H1 (cell line): ENCODE measurements around the gene LPP. TPM values are rescaled to one million over a fixed set of nuclear protein-coding genes. Genes with fewer than 3 reads are reported as not detected.

Experiments used
- CTCF ChIA-PET: fragments of 300-600 bp; sonication (Branson Sonifier 250); formaldehyde crosslinking; loops from one replicate; lab custom pipeline; 2021; ENCODE audit not compliant: partially characterized antibody; lab: Charles Lee
- POLR2A ChIA-PET: fragments of 300-600 bp; sonication (Branson Sonifier 250); formaldehyde crosslinking; loops from one replicate; lab custom pipeline; 2021; ENCODE audit warnings: inconsistent platforms; ENCODE audit not compliant: partially characterized antibody; lab: Charles Lee
- DNase-seq, 2 experiments: peaks; one replicate each; pipeline versions ENCODE4 v3.0.0 to v3.0.0-alpha.2; 2010 to 2022; ENCODE audit warnings: low spot score in 2 of 2, low read depth in 1 of 2, mixed read lengths in 1 of 2
- FAIRE-seq: peaks from 2 replicates; lab custom pipeline; 2011; peaks lifted over from hg19 to GRCh38; lab: Jason Lieb, UNC
- H2AFZ ChIP-seq: 2 replicates; pipeline ENCODE4 v1.8.1; 2012; ENCODE audit warnings: low read length, inconsistent platforms
- H2AK5ac ChIP-seq: 2 replicates; pipeline ENCODE4 v1.6.1; 2013; ENCODE audit warnings: low read depth, low read length
- H2BK120ac ChIP-seq: replicated peaks from 2 replicates; pipeline ENCODE3; 2013; ENCODE audit warnings: low read depth, low read length, inconsistent platforms
- H2BK12ac ChIP-seq: 2 replicates; pipeline ENCODE4 v1.6.1; 2013; ENCODE audit warnings: low read depth, low read length
- H2BK15ac ChIP-seq: 2 replicates; pipeline ENCODE4 v1.6.1; 2013; ENCODE audit warnings: low read length
- H2BK20ac ChIP-seq: 2 replicates; pipeline ENCODE4 v1.6.1; 2013; ENCODE audit warnings: low read length
- H2BK5ac ChIP-seq: 2 replicates; pipeline ENCODE4 v1.6.1; 2013; ENCODE audit warnings: low read depth, low read length
- H3K14ac ChIP-seq: 2 replicates; pipeline ENCODE4 v1.6.1; 2013; ENCODE audit warnings: inconsistent platforms; ENCODE audit not compliant: insufficient read length
- H3K18ac ChIP-seq: 2 replicates; pipeline ENCODE4 v1.6.1; 2013; ENCODE audit warnings: low read length; ENCODE audit errors: extremely low read depth
- H3K23ac ChIP-seq: 2 replicates; pipeline ENCODE4 v1.6.1; 2013; ENCODE audit warnings: inconsistent platforms; ENCODE audit not compliant: insufficient read length
- H3K23me2 ChIP-seq: 2 replicates; pipeline ENCODE4 v1.6.1; 2013; ENCODE audit warnings: low read depth, low read length
- H3K27ac ChIP-seq: 2 replicates; pipeline ENCODE4 v1.6.1; 2011; ENCODE audit warnings: low read depth, low read length, inconsistent platforms
- H3K27me3 ChIP-seq, 4 experiments: replicated peaks in 1 of 4; 1 replicate in 1 of 4; 2 replicates in 3 of 4; pipeline versions ENCODE4 v1.6.1 to v1.8.1; 2011 to 2013; ENCODE audit warnings: low read length in 3 of 4, mild to moderate bottlenecking in 3 of 4, inconsistent platforms in 2 of 4, mixed read lengths in 2 of 4, moderate library complexity in 1 of 4; ENCODE audit not compliant: control insufficient read depth in 3 of 4, insufficient read depth in 3 of 4; ENCODE audit errors: extremely low read depth in 1 of 4
- H3K36me3 ChIP-seq, 4 experiments: 2 replicates each; pipeline versions ENCODE4 v1.6.1 to v1.8.1; 2011 to 2013; ENCODE audit warnings: mild to moderate bottlenecking in 4 of 4, low read length in 3 of 4, moderate library complexity in 2 of 4, control low read depth in 1 of 4, inconsistent platforms in 1 of 4; ENCODE audit not compliant: insufficient read depth in 4 of 4, control insufficient read depth in 2 of 4
- H3K4ac ChIP-seq: replicated peaks from 2 replicates; pipeline ENCODE3; 2013; ENCODE audit warnings: low read length, low read depth, mixed read lengths, inconsistent platforms; ENCODE audit not compliant: insufficient read length
- H3K4me1 ChIP-seq, 4 experiments: replicated peaks in 1 of 4; 1 replicate in 1 of 4; 2 replicates in 3 of 4; pipeline versions ENCODE4 v1.6.1 to v1.8.1; 2011 to 2013; ENCODE audit warnings: low read length in 3 of 4, inconsistent platforms in 2 of 4, mixed read lengths in 1 of 4; ENCODE audit not compliant: insufficient read depth in 4 of 4, control insufficient read depth in 3 of 4
- H3K4me2 ChIP-seq, 2 experiments: 2 replicates each; pipeline versions ENCODE4 v1.6.1 to v1.8.1; 2011 to 2013; ENCODE audit warnings: low read depth in 2 of 2, low read length in 2 of 2, control low read depth in 1 of 2, inconsistent platforms in 1 of 2, mild to moderate bottlenecking in 1 of 2; ENCODE audit not compliant: insufficient read depth in 1 of 2
- H3K4me3 ChIP-seq, 4 experiments: fragments of 200-600, 300-600 bp in 1 of 4; sonication (generic), shearing (Covaris generic), sonication (Bioruptor Twin) in 1 of 4; 2 replicates each; pipeline versions ENCODE4 v1.5.1 to v1.8.1; 2011 to 2016; ENCODE audit warnings: low read length in 4 of 4, low read depth in 3 of 4, control low read depth in 2 of 4, inconsistent platforms in 2 of 4, mild to moderate bottlenecking in 2 of 4, mixed read lengths in 1 of 4, moderate library complexity in 1 of 4; ENCODE audit not compliant: insufficient read depth in 2 of 4; ENCODE audit errors: extremely low read depth in 1 of 4
- H3K56ac ChIP-seq: replicated peaks from 2 replicates; pipeline ENCODE3; 2013; ENCODE audit warnings: low read depth, mild to moderate bottlenecking, mixed read lengths, low read length, inconsistent platforms; ENCODE audit not compliant: insufficient read length
- H3K79me1 ChIP-seq: 2 replicates; pipeline ENCODE4 v1.6.1; 2013; ENCODE audit warnings: low read depth, low read length, control low read depth
- H3K79me2 ChIP-seq, 2 experiments: 2 replicates each; pipeline versions ENCODE4 v1.6.1 to v1.8.1; 2012 to 2013; ENCODE audit warnings: low read length in 2 of 2, mild to moderate bottlenecking in 2 of 2, inconsistent platforms in 1 of 2; ENCODE audit not compliant: insufficient read depth in 2 of 2, control insufficient read depth in 1 of 2
- H3K9ac ChIP-seq, 4 experiments: replicated peaks in 1 of 4; 1 replicate in 1 of 4; 2 replicates in 3 of 4; pipeline versions ENCODE4 v1.6.1 to v1.8.1; 2011 to 2013; ENCODE audit warnings: low read depth in 3 of 4, low read length in 3 of 4, control low read depth in 2 of 4, mild to moderate bottlenecking in 2 of 4, moderate library complexity in 2 of 4, inconsistent platforms in 1 of 4; ENCODE audit errors: extremely low read depth in 1 of 4
- H3K9me3 ChIP-seq, 2 experiments: 2 replicates each; pipeline versions ENCODE4 v1.6.1 to v1.8.1; 2012 to 2013; ENCODE audit warnings: mild to moderate bottlenecking in 2 of 2, moderate library complexity in 2 of 2, control low read depth in 1 of 2, inconsistent platforms in 1 of 2, low read depth in 1 of 2, low read length in 1 of 2, mixed read lengths in 1 of 2; ENCODE audit not compliant: insufficient read depth in 2 of 2
- H4K20me1 ChIP-seq, 2 experiments: replicated peaks in 1 of 2; 2 replicates each; pipeline versions ENCODE3 to v1.8.1; 2011 to 2013; ENCODE audit warnings: inconsistent platforms in 2 of 2, low read length in 2 of 2, mild to moderate bottlenecking in 1 of 2; ENCODE audit not compliant: insufficient read depth in 2 of 2, control insufficient read depth in 1 of 2
- H4K5ac ChIP-seq: 2 replicates; pipeline ENCODE4 v1.6.1; 2013; ENCODE audit warnings: low read length, low read depth, mixed read lengths, inconsistent platforms; ENCODE audit not compliant: insufficient read length
- H4K8ac ChIP-seq: 2 replicates; pipeline ENCODE4 v1.8.0; 2013; ENCODE audit warnings: mild to moderate bottlenecking, moderate library complexity, low read length, inconsistent platforms; ENCODE audit not compliant: insufficient read depth; ENCODE audit errors: extremely low read depth
- H4K91ac ChIP-seq: replicated peaks from 2 replicates; pipeline ENCODE3; 2013; ENCODE audit warnings: low read length, mixed read lengths, inconsistent platforms; ENCODE audit not compliant: insufficient read length
- CEBPB ChIP-seq: IDR thresholded peaks from 2 replicates; pipeline ENCODE4 v1.6.1; 2012; ENCODE audit warnings: low read depth, low read length
- CTCF ChIP-seq, 3 experiments: IDR thresholded peaks; 1 replicate in 2 of 3; 2 replicates in 1 of 3; pipeline versions ENCODE4 v1.5.1 to v1.6.1; 2011; ENCODE audit warnings: low read length in 3 of 3, mild to moderate bottlenecking in 3 of 3, inconsistent platforms in 2 of 3, low read depth in 1 of 3, moderate library complexity in 1 of 3; ENCODE audit not compliant: insufficient read depth in 1 of 3; ENCODE audit errors: control extremely low read depth in 1 of 3
- HDAC2 ChIP-seq, 2 experiments: fragments of 300-600 bp in 1 of 2; sonication (generic) in 1 of 2; IDR thresholded peaks; 2 replicates each; pipeline ENCODE4 v1.6.1; 2011 to 2012; ENCODE audit warnings: low read depth in 2 of 2, low read length in 2 of 2, mild to moderate bottlenecking in 2 of 2, moderate library complexity in 2 of 2, borderline replicate concordance in 1 of 2, inconsistent platforms in 1 of 2
- POLR2A ChIP-seq, 2 experiments: IDR thresholded peaks; 1 replicate in 1 of 2; 2 replicates in 1 of 2; pipeline ENCODE4 v1.6.1; 2011; ENCODE audit warnings: low read depth in 2 of 2, low read length in 2 of 2, mild to moderate bottlenecking in 2 of 2; ENCODE audit errors: control extremely low read depth in 1 of 2
- SUZ12 ChIP-seq: fragments of 200-600 bp; sonication (generic); IDR thresholded peaks from 2 replicates; pipeline ENCODE4 v1.6.1; 2012; ENCODE audit warnings: mild to moderate bottlenecking, inconsistent platforms, low read length, moderate library complexity, mixed read lengths
- YY1 ChIP-seq: IDR thresholded peaks from 2 replicates; pipeline ENCODE4 v1.6.1; 2011; ENCODE audit warnings: low read depth, mild to moderate bottlenecking, low read length
- ZNF274 ChIP-seq: IDR thresholded peaks from 2 replicates; pipeline ENCODE4 v1.7.0; 2012; ENCODE audit warnings: low read length, borderline replicate concordance; ENCODE audit errors: extremely low read depth
- WGBS, 2 experiments: shearing (Covaris generic) in 1 of 2; methylation state at CpG; one replicate each; pipeline versions ENCODE4 v1.1.6 to v1.1.7; 2013 to 2015; ENCODE audit warnings: low lambda C conversion rate in 2 of 2, mixed read lengths in 2 of 2, inconsistent platforms in 1 of 2, low coverage in 1 of 2, missing lambda C conversion rate in 1 of 2; ENCODE audit not compliant: insufficient replicate concordance in 2 of 2, insufficient coverage in 1 of 2, insufficient read length in 1 of 2; ENCODE audit errors: extremely low coverage in 1 of 2, missing lambda C conversion rate in 1 of 2; 5-methylcytosine and 5-hydroxymethylcytosine counted together
- polyA plus RNA-seq, 7 experiments: library from polyadenylated mRNA; depleted of rRNA in 3 of 7; stranded (reverse) in 5 of 7; unstranded in 2 of 7; fragments of >200 nt in 5 of 7; fragments of 200-250 nt in 2 of 7; gene quantifications; 1 replicate in 5 of 7; 2 replicates in 1 of 7; 4 replicates in 1 of 7; pipeline versions ENCODE4 v1.2.1 to v1.2.3, GENCODE V29; 2011 to 2013; ENCODE audit warnings: missing spikeins in 2 of 7, mixed read lengths in 2 of 7
- total RNA-seq: library from RNA; stranded (reverse); fragmentation: NEBNext Ultra II Directional; extraction: Animal tissue kit (Norgen Biotek cat#: 25700); gene quantifications from 2 replicates; pipeline ENCODE4 v1.2.1, GENCODE V29; 2021
- TF ChIP-seq, protein P1 (sequence below): IDR thresholded peaks from 2 replicates; pipeline ENCODE4 v1.6.1; 2011; ENCODE audit warnings: low read length, improper control_type of control experiment

LPP gene
- total and polyA plus RNA-seq, 2 of the 8 experiments (the other 6 are each of a cell fraction or from before 2014, with no cell fraction given) = 10.0 to 53.3 TPM

DNA sequence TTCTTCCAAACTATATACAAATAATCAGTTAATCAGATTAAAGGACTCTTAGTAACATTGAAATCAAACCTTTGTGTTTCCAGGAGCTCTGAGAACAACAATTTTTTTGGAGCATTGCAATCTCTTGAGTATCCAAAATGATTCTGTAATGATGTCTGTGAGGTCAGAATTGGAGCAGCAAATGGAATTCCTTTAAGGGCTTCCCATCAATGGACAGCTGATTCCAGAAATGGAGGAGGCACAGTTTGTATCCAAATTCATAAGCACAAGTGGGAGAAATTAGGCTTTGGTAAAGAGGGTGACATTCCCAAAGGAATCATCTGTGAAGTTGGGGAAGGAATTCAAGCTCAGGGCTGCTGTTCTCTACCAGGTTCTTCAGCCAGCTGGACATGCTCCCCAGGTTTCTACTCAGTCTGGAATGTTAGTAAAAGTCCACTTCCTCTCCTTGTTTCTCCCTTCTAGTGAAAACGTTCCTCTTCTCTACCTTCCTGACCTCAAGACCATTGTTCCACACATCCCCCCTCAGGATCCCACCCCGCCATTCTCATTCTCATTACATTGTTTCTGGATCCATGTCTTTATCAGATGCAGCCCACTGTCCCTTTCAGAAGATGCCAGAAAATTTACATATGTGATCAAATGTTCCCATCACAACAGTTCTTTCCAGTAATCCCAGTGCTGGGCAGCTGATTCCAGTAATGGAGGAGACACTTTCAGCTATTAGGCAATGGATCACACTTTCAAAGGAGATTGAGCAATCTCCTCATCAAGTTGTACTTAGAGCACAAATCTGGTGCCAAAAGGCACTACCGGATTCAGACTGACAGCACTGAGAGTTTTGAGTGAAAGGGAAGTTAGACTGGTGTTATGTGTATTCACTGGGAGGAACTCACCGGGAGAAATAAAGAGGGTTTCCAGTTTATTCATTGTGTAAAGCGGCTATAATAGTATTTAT is 626.5 kb downstream of the LPP start:
- H4K20me1 ChIP-seq = no peaks in the 10 kb centered on the region
- H3K9me3 ChIP-seq = no peaks in the 10 kb centered on the region
- no peak overlapping the region for H2BK15ac ChIP-seq
- no peak overlapping the region for H2AK5ac ChIP-seq
- ChIA-PET CTCF (interaction anchor here (1.6 to 2.0 kb wide), 2 partner anchors 11 to 32 kb away, joined by 4 to 5 read pairs; no protein-coding TSS in a partner anchor), POLR2A (no interaction called here)
- WGBS, 2 experiments = 95% methylated on average over 5 of the region's 5 CpGs; no CpG with 5 or more reads in 1 of the 2 experiments
- H2BK5ac ChIP-seq = no peak overlapping the region
- no peaks in the 10 kb centered on the region for H3K27me3 ChIP-seq
- no peak overlapping the region for H3K23ac ChIP-seq
- no peak overlapping the region for H2BK12ac ChIP-seq
- no peak for DNase-seq
- H3K79me1 ChIP-seq = no peaks in the 10 kb centered on the region
- peaks cover 0 to 3% (median 0%) of the 10 kb centered on the region in 4 experiments; a peak in 1 of 7 replicates for H3K4me1 ChIP-seq
- no peaks in the 10 kb centered on the region for H3K23me2 ChIP-seq
- H4K8ac ChIP-seq = no peak overlapping the region
- H3K4me2 ChIP-seq = no peak overlapping the region
- no peak overlapping the region for H3K56ac ChIP-seq
- no peak overlapping the region for H4K5ac ChIP-seq
- no peak overlapping the region for H3K4me3 ChIP-seq
- H3K79me2 ChIP-seq = no peaks in the 10 kb centered on the region
- H3K27ac ChIP-seq = no peak overlapping the region
- no peaks in the 10 kb centered on the region for H3K36me3 ChIP-seq
- no peak overlapping the region for H2BK20ac ChIP-seq
- H3K14ac ChIP-seq = no peak overlapping the region
- no peak overlapping the region for H2AFZ ChIP-seq
- H4K91ac ChIP-seq = no peak overlapping the region
- H3K4ac ChIP-seq = no peak overlapping the region
- no peak overlapping the region for H3K18ac ChIP-seq
- FAIRE-seq = no peak
- H3K9ac ChIP-seq = no peak overlapping the region
- H2BK120ac ChIP-seq = no peak overlapping the region
- TF ChIP-seq CEBPB = no peak
- no peak for TF ChIP-seq YY1
- no peak for TF ChIP-seq ZNF274
- no peak for TF ChIP-seq CTCF (IDR thresholded peaks at IDR 0.05; ENCODE audit: control extremely low read depth in 1 of 3, insufficient read depth in 1 of 3, low read depth in 1 of 3, low read length in 3 of 3)
- TF ChIP-seq, protein P1, sequence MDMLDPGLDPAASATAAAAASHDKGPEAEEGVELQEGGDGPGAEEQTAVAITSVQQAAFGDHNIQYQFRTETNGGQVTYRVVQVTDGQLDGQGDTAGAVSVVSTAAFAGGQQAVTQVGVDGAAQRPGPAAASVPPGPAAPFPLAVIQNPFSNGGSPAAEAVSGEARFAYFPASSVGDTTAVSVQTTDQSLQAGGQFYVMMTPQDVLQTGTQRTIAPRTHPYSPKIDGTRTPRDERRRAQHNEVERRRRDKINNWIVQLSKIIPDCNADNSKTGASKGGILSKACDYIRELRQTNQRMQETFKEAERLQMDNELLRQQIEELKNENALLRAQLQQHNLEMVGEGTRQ = no peak
- no peak for TF ChIP-seq HDAC2 (IDR thresholded peaks at IDR 0.05; ENCODE audit: borderline replicate concordance in 1 of 2, low read depth in 2 of 2, low read length in 2 of 2)
- TF ChIP-seq POLR2A (IDR thresholded peaks at IDR 0.05; ENCODE audit: control extremely low read depth in 1 of 2, low read depth in 2 of 2, low read length in 2 of 2) = no peak
- no peak for TF ChIP-seq SUZ12
